ENCODE results near the gene CEP83.

The CEP83 gene

GRCh38 chr12:94280063-94280462, 179.6 kb downstream of the CEP83 start:
- TF ChIP-seq CTCF (IDR thresholded peaks at IDR 0.05; ENCODE audit: low read depth, low read length), result no peak
- no peak overlapping the region for H3K4me3 ChIP-seq (replicated peaks in 1 of 2; ENCODE audit: low read depth in 2 of 2, low read length in 2 of 2)
- DNase-seq (ENCODE audit: low read depth in 2 of 2), result no peak

- peak in 1 of 2 donors; percentile 45 for DNase-seq (ENCODE audit: low read depth in 2 of 2)
- no peak overlapping the region for H3K4me3 ChIP-seq (replicated peaks in 1 of 2; ENCODE audit: low read depth in 2 of 2, low read length in 2 of 2)
- TF ChIP-seq CTCF (IDR thresholded peaks at IDR 0.05; ENCODE audit: low read depth, low read length), result no peak
These were observed 182.2 kb downstream of the CEP83 start for GRCh38 chr12:94277426-94278000.

- no peak overlapping the region for H3K4me3 ChIP-seq (replicated peaks in 1 of 2; ENCODE audit: low read depth in 2 of 2, low read length in 2 of 2)
- no peak for DNase-seq (ENCODE audit: low read depth in 2 of 2)
- TF ChIP-seq CTCF (IDR thresholded peaks at IDR 0.05; ENCODE audit: low read depth, low read length), result no peak
These were observed 182.9 kb downstream of the CEP83 start for GRCh38 chr12:94276725-94277124.

GRCh38 chr12:94273272-94273671, 186.4 kb downstream of the CEP83 start:
- no peak for TF ChIP-seq CTCF (IDR thresholded peaks at IDR 0.05; ENCODE audit: low read depth, low read length)
- H3K4me3 ChIP-seq (replicated peaks in 1 of 2; ENCODE audit: low read depth in 2 of 2, low read length in 2 of 2), result no peak overlapping the region
- DNase-seq (ENCODE audit: low read depth in 2 of 2), result no peak

- no peak for DNase-seq (ENCODE audit: low read depth in 2 of 2)
- no peak for TF ChIP-seq CTCF (IDR thresholded peaks at IDR 0.05; ENCODE audit: low read depth, low read length)
These were observed 187.4 kb downstream of the CEP83 start for GRCh38 chr12:94272280-94272679.

GRCh38 chr12:94271351-94271750, 188.3 kb downstream of the CEP83 start:
- no peak overlapping the region for H3K4me3 ChIP-seq (replicated peaks in 1 of 2; ENCODE audit: low read depth in 2 of 2, low read length in 2 of 2)
- DNase-seq (ENCODE audit: low read depth in 2 of 2), result no peak
- TF ChIP-seq CTCF (IDR thresholded peaks at IDR 0.05; ENCODE audit: low read depth, low read length), result no peak

More at GRCh38 chr12:94272280-94272679, 187.4 kb downstream of the CEP83 start:
- H3K4me3 ChIP-seq (replicated peaks in 1 of 2; ENCODE audit: low read depth in 2 of 2, low read length in 2 of 2), result no peak overlapping the region

Data from cardiac fibroblast (primary cell).